Muscle of leg (tissue), 11 donors: ENCODE results near the gene DYNC2H1. TPM values are rescaled to one million over a fixed set of nuclear protein-coding genes. Genes with fewer than 3 reads are reported as not detected.

Source experiments
- DNase-seq: peaks from one replicate; pipeline ENCODE4 v3.0.0; 2013
- H3K27ac ChIP-seq: one replicate; pipeline ENCODE4 v1.5.1; 2013; ENCODE audit warnings: mild to moderate bottlenecking, low read length, control low read depth
- H3K27me3 ChIP-seq: one replicate; pipeline ENCODE4 v1.6.1; 2013; ENCODE audit warnings: low read length; ENCODE audit not compliant: control insufficient read depth, insufficient read depth
- H3K36me3 ChIP-seq: one replicate; pipeline ENCODE4 v1.6.1; 2013; ENCODE audit warnings: low read length; ENCODE audit not compliant: control insufficient read depth, insufficient read depth
- H3K4me1 ChIP-seq: one replicate; pipeline ENCODE4 v1.6.1; 2013; ENCODE audit warnings: low read length; ENCODE audit not compliant: control insufficient read depth, insufficient read depth
- H3K4me3 ChIP-seq: one replicate; pipeline ENCODE4 v1.5.1; 2013; ENCODE audit warnings: low read length, control low read depth
- H3K9me3 ChIP-seq: replicated peaks from 2 replicates; pipeline ENCODE4 v1.6.1; 2013; ENCODE audit warnings: low read depth, low read length; ENCODE audit not compliant: control insufficient read depth
- WGBS: methylation state at CpG from one replicate; pipeline ENCODE4 v1.1.5; 2013; ENCODE audit warnings: missing lambda C conversion rate; ENCODE audit not compliant: insufficient coverage; 5-methylcytosine and 5-hydroxymethylcytosine counted together
- polyA plus RNA-seq, 8 donors: library from polyadenylated mRNA; unstranded; fragments of 120-200 nt; gene quantifications; one replicate each; pipeline versions ENCODE4 v1.2.1 to v1.2.3, GENCODE V29; 2013; ENCODE audit warnings: inconsistent platforms in 1 of 8, low replicate concordance in 1 of 8; ENCODE audit not compliant: insufficient read length in 8 of 8, insufficient read depth in 1 of 8
- total RNA-seq: library from RNA; stranded (reverse); fragments of 120-200 nt; gene quantifications from one replicate; pipeline ENCODE4 v1.2.4, GENCODE V29; 2013

The DYNC2H1 gene
- total and polyA plus RNA-seq, 9 donors: 9.8 to 17.2 (median 12.0) TPM

GRCh38 chr11:103266167-103266831 is 157.1 kb downstream of the DYNC2H1 start:
- Histone ChIP-seq H3K4me1 (no peaks in the 10 kb centered on the region), H3K9me3 (no peaks in the 10 kb centered on the region), H3K27me3 (no peaks in the 10 kb centered on the region), H3K27ac (no peak overlapping the region), H3K4me3 (no peak overlapping the region), H3K36me3 (peaks cover under 1% of the 10 kb centered on the region)
- DNase-seq: no peak
- WGBS: 92% methylated on average over 8 of the region's 9 CpGs

- Histone ChIP-seq H3K27me3 (no peaks in the 10 kb centered on the region), H3K4me1 (no peaks in the 10 kb centered on the region), H3K9me3 (no peaks in the 10 kb centered on the region), H3K27ac (no peak overlapping the region), H3K4me3 (no peak overlapping the region), H3K36me3 (no peaks in the 10 kb centered on the region)
- DNase-seq: no peak
- WGBS: 100% methylated on average over 2 of the region's 2 CpGs
Observed at GRCh38 chr11:103272876-103273275, 163.7 kb downstream of the DYNC2H1 start.

- no peaks in the 10 kb centered on the region for H3K36me3 ChIP-seq
- H3K27me3 ChIP-seq: no peaks in the 10 kb centered on the region
- H3K4me1 ChIP-seq: no peaks in the 10 kb centered on the region
- DNase-seq: no peak
- H3K27ac ChIP-seq: no peak overlapping the region
- no peaks in the 10 kb centered on the region for H3K9me3 ChIP-seq
- H3K4me3 ChIP-seq: no peak overlapping the region
Observed at GRCh38 chr11:103274025-103274424, 164.8 kb downstream of the DYNC2H1 start.

- Histone ChIP-seq H3K27me3 (no peaks in the 10 kb centered on the region), H3K4me3 (no peak overlapping the region), H3K9me3 (no peaks in the 10 kb centered on the region), H3K27ac (no peak overlapping the region), H3K4me1 (no peaks in the 10 kb centered on the region), H3K36me3 (no peaks in the 10 kb centered on the region)
- no peak for DNase-seq
Observed at GRCh38 chr11:103279821-103280220, 170.6 kb downstream of the DYNC2H1 start.

GRCh38 chr11:103281301-103281700 is 172.1 kb downstream of the DYNC2H1 start:
- no CpG with 5 or more reads among the region's 1 CpG for WGBS
- DNase-seq: no peak

GRCh38 chr11:103284260-103284659 is 175.0 kb downstream of the DYNC2H1 start:
- Histone ChIP-seq H3K4me1 (no peaks in the 10 kb centered on the region), H3K36me3 (peaks cover 6% of the 10 kb centered on the region), H3K27ac (no peak overlapping the region), H3K27me3 (no peaks in the 10 kb centered on the region), H3K9me3 (no peaks in the 10 kb centered on the region), H3K4me3 (no peak overlapping the region)
- DNase-seq: no peak
- no CpG with 5 or more reads among the region's 1 CpG for WGBS

More at GRCh38 chr11:103281301-103281700, 172.1 kb downstream of the DYNC2H1 start:
- Histone ChIP-seq H3K9me3 (no peaks in the 10 kb centered on the region), H3K4me1 (no peaks in the 10 kb centered on the region), H3K4me3 (no peak overlapping the region), H3K36me3 (peaks cover under 1% of the 10 kb centered on the region), H3K27ac (no peak overlapping the region), H3K27me3 (no peaks in the 10 kb centered on the region)

- Histone ChIP-seq H3K27me3 (no peaks in the 10 kb centered on the region), H3K4me3 (no peak overlapping the region), H3K27ac (no peak overlapping the region), H3K4me1 (no peaks in the 10 kb centered on the region), H3K9me3 (peaks cover 25% of the 10 kb centered on the region), H3K36me3 (peaks cover 12% of the 10 kb centered on the region)
- WGBS: 100% methylated on average over 1 of the region's 1 CpG
- no peak for DNase-seq
Observed at GRCh38 chr11:103294516-103294915, 185.3 kb downstream of the DYNC2H1 start.

GRCh38 chr11:103295704-103296103 is 186.5 kb downstream of the DYNC2H1 start:
- no peaks in the 10 kb centered on the region for H3K27me3 ChIP-seq
- H3K36me3 ChIP-seq: peaks cover 12% of the 10 kb centered on the region
- H3K9me3 ChIP-seq: peaks cover 25% of the 10 kb centered on the region
- no peak for DNase-seq
- H3K4me3 ChIP-seq: no peak overlapping the region
- 100% methylated on average over 3 of the region's 5 CpGs for WGBS
- no peaks in the 10 kb centered on the region for H3K4me1 ChIP-seq
- H3K27ac ChIP-seq: no peak overlapping the region

GRCh38 chr11:103297900-103298299 is 188.7 kb downstream of the DYNC2H1 start:
- Histone ChIP-seq H3K4me1 (no peaks in the 10 kb centered on the region), H3K9me3 (peaks cover 20% of the 10 kb centered on the region), H3K36me3 (peaks cover 12% of the 10 kb centered on the region), H3K27ac (no peak overlapping the region), H3K27me3 (no peaks in the 10 kb centered on the region), H3K4me3 (no peak overlapping the region)
- no peak for DNase-seq
- WGBS: 100% methylated on average over 1 of the region's 3 CpGs

GRCh38 chr11:103315248-103315647 is 206.0 kb downstream of the DYNC2H1 start:
- WGBS: no CpG with 5 or more reads among the region's 3 CpGs
- H3K4me1 ChIP-seq: no peaks in the 10 kb centered on the region
- H3K36me3 ChIP-seq: no peaks in the 10 kb centered on the region
- H3K27ac ChIP-seq: no peak overlapping the region
- no peaks in the 10 kb centered on the region for H3K9me3 ChIP-seq
- no peaks in the 10 kb centered on the region for H3K27me3 ChIP-seq
- DNase-seq: no peak
- H3K4me3 ChIP-seq: no peak overlapping the region

GRCh38 chr11:103317118-103317517 is 207.9 kb downstream of the DYNC2H1 start:
- 80% methylated on average over 2 of the region's 3 CpGs for WGBS
- Histone ChIP-seq H3K4me3 (no peak overlapping the region), H3K27me3 (no peaks in the 10 kb centered on the region), H3K4me1 (no peaks in the 10 kb centered on the region), H3K9me3 (no peaks in the 10 kb centered on the region), H3K36me3 (no peaks in the 10 kb centered on the region), H3K27ac (no peak overlapping the region)
- no peak for DNase-seq
